HFFc6 (cell line): ENCODE results near the gene SIPA1L3. TPM values are rescaled to one million over a fixed set of nuclear protein-coding genes. Genes with fewer than 3 reads are reported as not detected.

Experiments
- DNase-seq: peaks from one replicate; pipeline ENCODE4 v3.0.0-alpha.2; 2018
- H3K27ac Mint-ChIP-seq: 2 replicates; pipeline ENCODE4 v1.8.0; 2020; ENCODE audit warnings: mild to moderate bottlenecking, mixed read lengths
- H3K27me3 Mint-ChIP-seq: 2 replicates; pipeline ENCODE4 v1.8.0; 2021; ENCODE audit warnings: mild to moderate bottlenecking, moderate library complexity, mixed read lengths; ENCODE audit not compliant: insufficient read depth
- H3K36me3 Mint-ChIP-seq: 2 replicates; pipeline ENCODE4 v1.8.0; 2021; ENCODE audit warnings: low read depth, mixed read lengths
- H3K4me1 Mint-ChIP-seq: 2 replicates; pipeline ENCODE4 v1.8.0; 2020; ENCODE audit warnings: low read depth, mixed read lengths
- H3K4me3 Mint-ChIP-seq: 2 replicates; pipeline ENCODE4 v1.8.0; 2020; ENCODE audit warnings: mild to moderate bottlenecking, moderate library complexity, mixed read lengths
- H3K9me3 Mint-ChIP-seq: 2 replicates; pipeline ENCODE4 v1.8.0; 2020; ENCODE audit warnings: mild to moderate bottlenecking, mixed read lengths
- total RNA-seq, 6 experiments: library from RNA; stranded (reverse); fragmentation: NEBNext Ultra II Directional; extraction: Animal tissue kit (Norgen Biotek cat#: 25700); gene quantifications; 2 replicates in 1 of 6; 3 replicates in 5 of 6; pipeline ENCODE4 v1.2.3, GENCODE V29; 2021
- TF ChIP-seq, protein P1 (sequence below): fragments of 200-600 bp; sonication (generic); IDR thresholded peaks from 2 replicates; pipeline ENCODE4 v1.5.0; 2021; ENCODE audit warnings: antibody characterized with exemption, mild to moderate bottlenecking

Gene SIPA1L3
- total RNA-seq, 6 experiments from 2014 or later, result 34.0 to 46.7 (median 41.8) TPM

DNA sequence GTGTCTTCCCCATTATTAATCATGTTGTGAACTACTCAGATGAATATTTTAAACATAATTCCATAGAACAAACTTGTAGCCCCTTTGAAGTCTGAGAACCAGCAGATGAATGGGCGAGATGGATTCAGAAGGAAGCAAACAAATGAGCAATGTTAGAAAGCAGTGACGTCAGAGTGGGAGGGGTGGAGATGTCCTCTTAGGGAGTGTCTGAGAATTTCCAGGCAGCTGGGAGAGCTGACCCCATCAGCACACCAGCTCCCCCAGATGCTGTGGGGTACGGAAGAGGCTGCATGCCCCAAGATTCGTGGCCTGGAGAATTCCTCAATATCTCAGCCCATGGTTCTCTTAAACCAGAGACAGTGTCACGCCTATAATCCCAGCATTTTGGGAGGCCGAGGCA, 248.4 kb downstream of the SIPA1L3 start:
- no peak for DNase-seq
- Mint-ChIP-seq H3K27ac (no peak overlapping the region; the same call in 1 of the 2 replicates), H3K27me3 (peaks cover 3% of the 10 kb centered on the region; the same call in 1 of the 2 replicates), H3K4me1 (no peaks in the 10 kb centered on the region), H3K4me3 (no peak overlapping the region), H3K36me3 (peaks cover 11% of the 10 kb centered on the region), H3K9me3 (no peaks in the 10 kb centered on the region)
- TF ChIP-seq, protein P1, sequence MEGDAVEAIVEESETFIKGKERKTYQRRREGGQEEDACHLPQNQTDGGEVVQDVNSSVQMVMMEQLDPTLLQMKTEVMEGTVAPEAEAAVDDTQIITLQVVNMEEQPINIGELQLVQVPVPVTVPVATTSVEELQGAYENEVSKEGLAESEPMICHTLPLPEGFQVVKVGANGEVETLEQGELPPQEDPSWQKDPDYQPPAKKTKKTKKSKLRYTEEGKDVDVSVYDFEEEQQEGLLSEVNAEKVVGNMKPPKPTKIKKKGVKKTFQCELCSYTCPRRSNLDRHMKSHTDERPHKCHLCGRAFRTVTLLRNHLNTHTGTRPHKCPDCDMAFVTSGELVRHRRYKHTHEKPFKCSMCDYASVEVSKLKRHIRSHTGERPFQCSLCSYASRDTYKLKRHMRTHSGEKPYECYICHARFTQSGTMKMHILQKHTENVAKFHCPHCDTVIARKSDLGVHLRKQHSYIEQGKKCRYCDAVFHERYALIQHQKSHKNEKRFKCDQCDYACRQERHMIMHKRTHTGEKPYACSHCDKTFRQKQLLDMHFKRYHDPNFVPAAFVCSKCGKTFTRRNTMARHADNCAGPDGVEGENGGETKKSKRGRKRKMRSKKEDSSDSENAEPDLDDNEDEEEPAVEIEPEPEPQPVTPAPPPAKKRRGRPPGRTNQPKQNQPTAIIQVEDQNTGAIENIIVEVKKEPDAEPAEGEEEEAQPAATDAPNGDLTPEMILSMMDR, result no peak

DNA sequence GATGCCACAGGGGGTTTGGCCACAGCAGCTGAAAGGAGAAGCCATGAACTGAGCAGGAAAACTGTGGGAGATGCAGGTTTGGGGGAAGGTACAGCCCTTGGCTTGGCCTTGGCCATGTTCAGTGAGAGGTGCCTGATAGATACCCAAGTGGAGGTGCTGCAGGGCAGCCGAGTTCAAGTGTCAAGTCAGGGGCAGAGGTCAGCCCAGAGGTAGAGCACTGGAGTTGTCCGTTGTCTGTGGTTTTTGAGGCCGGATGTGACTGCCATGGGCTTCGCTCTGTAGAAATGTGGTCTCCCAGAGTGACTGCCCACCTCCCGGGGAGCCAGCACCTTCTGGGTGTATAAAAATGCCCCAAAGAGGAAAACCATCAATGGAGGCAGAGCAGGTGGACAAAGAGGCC, 251.7 kb downstream of the SIPA1L3 start:
- no peaks in the 10 kb centered on the region for H3K9me3 Mint-ChIP-seq
- H3K36me3 Mint-ChIP-seq, result peaks cover 37% of the 10 kb centered on the region
- TF ChIP-seq, protein P1, result no peak
- no peak overlapping the region for H3K4me3 Mint-ChIP-seq
- no peak overlapping the region for H3K27ac Mint-ChIP-seq
- H3K27me3 Mint-ChIP-seq, result peaks cover 8% of the 10 kb centered on the region; the same call in 1 of the 2 replicates
- no peak for DNase-seq
- H3K4me1 Mint-ChIP-seq, result no peaks in the 10 kb centered on the region

DNA sequence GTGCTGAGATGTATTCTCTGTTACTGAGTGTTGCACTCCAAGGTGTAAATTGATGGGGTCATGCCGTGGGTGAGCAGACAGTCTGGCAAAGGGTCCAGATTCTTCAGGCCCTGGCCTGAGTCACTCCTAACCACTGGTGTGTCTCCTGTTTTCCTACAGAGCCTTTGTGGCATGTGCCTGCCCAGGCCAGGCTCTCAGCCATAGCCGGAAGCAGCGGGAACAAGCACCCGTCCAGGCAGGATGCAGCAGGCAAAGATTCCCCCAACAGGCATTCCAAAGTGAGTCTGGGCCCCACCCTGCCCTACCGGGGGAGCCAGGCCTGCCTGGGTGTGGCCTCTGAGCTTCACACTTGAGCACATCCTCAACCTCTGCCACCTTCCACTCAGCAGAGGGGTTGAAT, 255.1 kb downstream of the SIPA1L3 start:
- Mint-ChIP-seq H3K27me3 (peaks cover 8% of the 10 kb centered on the region; the same call in 1 of the 2 replicates), H3K27ac (no peak overlapping the region), H3K4me1 (no peaks in the 10 kb centered on the region), H3K4me3 (no peak overlapping the region), H3K9me3 (no peaks in the 10 kb centered on the region), H3K36me3 (peaks cover 37% of the 10 kb centered on the region)
- TF ChIP-seq, protein P1, result no peak
- no peak for DNase-seq

DNA sequence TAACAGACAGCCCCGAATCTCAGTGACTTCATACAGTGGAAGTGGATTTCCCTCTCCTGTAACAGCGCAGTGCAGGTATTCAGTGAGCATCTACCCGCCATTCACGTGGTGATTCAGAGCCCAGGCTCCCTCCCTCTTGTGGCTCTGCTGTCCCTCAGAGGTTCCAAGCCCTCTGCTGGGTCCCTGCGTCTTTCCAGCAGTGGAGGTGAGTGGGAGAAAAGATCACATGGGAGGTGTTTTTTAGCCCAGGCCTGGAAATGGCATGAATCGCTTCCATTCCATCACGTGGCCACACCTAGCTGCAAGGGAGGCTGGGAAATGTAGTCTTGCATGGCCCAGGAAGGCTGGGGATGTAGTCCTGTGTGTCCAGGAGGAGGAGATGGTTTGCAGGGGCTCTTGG, 255.6 kb downstream of the SIPA1L3 start:
- no peak for DNase-seq
- Mint-ChIP-seq H3K9me3 (no peaks in the 10 kb centered on the region), H3K36me3 (peaks cover 37% of the 10 kb centered on the region), H3K27ac (no peak overlapping the region), H3K4me1 (no peaks in the 10 kb centered on the region), H3K4me3 (no peak overlapping the region), H3K27me3 (peaks cover 6% of the 10 kb centered on the region; the same call in 1 of the 2 replicates)
- TF ChIP-seq, protein P1, result no peak

DNA sequence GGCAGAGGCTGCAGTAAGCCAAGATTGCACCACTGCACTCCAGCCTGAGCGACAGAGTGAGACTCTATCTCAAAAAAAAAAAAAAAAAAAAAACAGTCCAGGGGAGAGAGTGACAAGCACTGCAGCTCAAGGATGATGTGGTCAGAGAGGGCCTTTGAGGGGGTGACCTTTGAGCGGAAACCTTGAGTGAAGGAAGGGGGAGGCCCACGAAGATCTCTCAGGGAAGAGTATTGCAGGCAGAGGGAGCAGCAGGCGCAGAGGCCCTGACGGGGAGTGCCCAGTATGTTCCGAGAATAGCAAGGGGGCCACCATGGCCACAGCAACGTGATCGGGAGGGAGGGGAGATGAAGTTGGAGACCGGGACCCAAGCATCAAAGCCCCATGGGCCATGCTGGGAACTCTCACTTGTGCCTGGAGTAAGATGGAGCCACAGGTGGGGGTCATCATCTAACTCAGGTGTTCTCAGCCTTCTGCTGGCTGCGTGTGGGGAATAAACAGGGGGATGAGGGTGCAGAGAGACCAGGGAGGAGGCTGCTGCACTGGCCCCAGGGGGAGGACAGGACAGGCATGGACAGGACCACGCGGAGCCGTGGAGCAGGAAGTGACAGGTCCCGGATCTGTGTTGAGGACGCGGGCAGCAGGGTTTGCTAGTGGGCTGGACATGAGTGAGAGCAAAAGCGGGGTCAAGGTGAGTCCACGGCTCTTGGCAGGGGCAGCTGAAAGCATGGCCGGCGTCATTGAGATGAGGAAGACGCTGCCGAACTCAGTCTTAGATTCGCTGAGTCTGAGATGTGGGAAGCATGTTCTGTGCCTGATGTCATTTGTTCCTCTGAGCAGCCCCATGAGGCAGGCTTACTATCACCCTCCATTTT, 256.6 kb downstream of the SIPA1L3 start:
- Mint-ChIP-seq H3K4me1 (no peaks in the 10 kb centered on the region), H3K4me3 (no peak overlapping the region), H3K36me3 (peaks cover 33% of the 10 kb centered on the region), H3K27ac (no peak overlapping the region; the same call in 1 of the 2 replicates), H3K27me3 (peaks cover 4% of the 10 kb centered on the region; the same call in 1 of the 2 replicates), H3K9me3 (no peaks in the 10 kb centered on the region)
- TF ChIP-seq, protein P1, result no peak
- DNase-seq, result no peak
